Adrenal gland (tissue), 5 donors: Measurements from ENCODE around the gene RSAD2.
"Not testable (repeated sequence)": the region's sequence is repeated elsewhere in the genome, so short reads cannot be mapped to it uniquely, and the experiment has no call there.

Experiments
- CTCF ChIP-seq, 6 experiments: fragments of 450-650 bp in 4 of 6; fragments of 200-600 bp in 2 of 6; sonication (generic) in 1 of 6; IDR thresholded peaks; 1 replicate in 5 of 6; 2 replicates in 1 of 6; pipeline versions ENCODE4 v1.5.1 to v1.8.0; 2016 to 2021; ENCODE audit warnings: antibody characterized with exemption in 6 of 6, mild to moderate bottlenecking in 2 of 6, moderate library complexity in 1 of 6
- POLR2A ChIP-seq, 2 donors: fragments of 450-650 bp; IDR thresholded peaks; one replicate each; pipeline ENCODE4 v1.6.1; 2017; ENCODE audit warnings: antibody characterized with exemption in 2 of 2, mild to moderate bottlenecking in 2 of 2, moderate library complexity in 1 of 2
- donor health status: DM: no; HTN: no; CAD: no.

- not testable (repeated sequence) for TF ChIP-seq CTCF, POLR2A (IDR thresholded peaks at IDR 0.05)
Observed at GRCh38 chr2:6902581-6902980, 25.0 kb downstream of the RSAD2 start.
